GM12874 (cell line): ENCODE measurements around the gene TP53.
A peak's percentile ranks its signal among the peaks of the same experiment; 100 is the strongest.

ENCODE experiments used
- CTCF ChIP-seq: IDR thresholded peaks from 2 replicates; pipeline ENCODE4 v1.5.1; 2011; ENCODE audit warnings: low read depth, mild to moderate bottlenecking, control low read depth, low read length, moderate library complexity; ENCODE audit not compliant: insufficient read depth

The TP53 gene

GRCh38 chr17:7633093-7633492 lies 54.2 kb downstream of the TP53 start:
- TF ChIP-seq CTCF, result no peak

DNA sequence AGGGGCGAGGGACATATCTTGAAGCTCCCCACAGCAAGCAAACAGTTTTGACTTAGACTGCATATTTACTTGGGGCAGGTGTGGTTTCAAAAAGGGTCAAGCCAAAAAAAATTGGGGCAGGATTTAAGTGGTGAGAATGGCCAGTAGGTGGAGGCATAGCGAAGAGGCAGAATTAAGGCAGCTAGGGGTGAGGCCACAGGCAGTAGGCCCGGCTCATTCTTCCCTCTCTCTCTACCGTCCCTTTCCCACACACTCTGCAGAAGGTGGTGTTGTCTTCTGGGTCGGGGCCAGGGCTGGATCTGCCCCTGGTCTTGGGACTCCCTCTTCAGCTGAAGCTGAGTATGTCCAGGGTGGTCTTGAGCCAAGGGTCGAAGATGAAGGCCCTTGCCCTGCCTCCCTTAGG lies 54.8 kb downstream of the TP53 start:
- TF ChIP-seq CTCF, result peak; percentile 65

- TF ChIP-seq CTCF, result no peak
These were observed 55.6 kb downstream of the TP53 start for GRCh38 chr17:7631398-7632380.

- TF ChIP-seq CTCF, result no peak
These were observed 57.2 kb downstream of the TP53 start, which contains the start of gene SHBG for GRCh38 chr17:7629939-7630571. SHBG (plus strand) TSS chr17:7630135; CDS start chr17:7630173, 38 bp downstream.

DNA sequence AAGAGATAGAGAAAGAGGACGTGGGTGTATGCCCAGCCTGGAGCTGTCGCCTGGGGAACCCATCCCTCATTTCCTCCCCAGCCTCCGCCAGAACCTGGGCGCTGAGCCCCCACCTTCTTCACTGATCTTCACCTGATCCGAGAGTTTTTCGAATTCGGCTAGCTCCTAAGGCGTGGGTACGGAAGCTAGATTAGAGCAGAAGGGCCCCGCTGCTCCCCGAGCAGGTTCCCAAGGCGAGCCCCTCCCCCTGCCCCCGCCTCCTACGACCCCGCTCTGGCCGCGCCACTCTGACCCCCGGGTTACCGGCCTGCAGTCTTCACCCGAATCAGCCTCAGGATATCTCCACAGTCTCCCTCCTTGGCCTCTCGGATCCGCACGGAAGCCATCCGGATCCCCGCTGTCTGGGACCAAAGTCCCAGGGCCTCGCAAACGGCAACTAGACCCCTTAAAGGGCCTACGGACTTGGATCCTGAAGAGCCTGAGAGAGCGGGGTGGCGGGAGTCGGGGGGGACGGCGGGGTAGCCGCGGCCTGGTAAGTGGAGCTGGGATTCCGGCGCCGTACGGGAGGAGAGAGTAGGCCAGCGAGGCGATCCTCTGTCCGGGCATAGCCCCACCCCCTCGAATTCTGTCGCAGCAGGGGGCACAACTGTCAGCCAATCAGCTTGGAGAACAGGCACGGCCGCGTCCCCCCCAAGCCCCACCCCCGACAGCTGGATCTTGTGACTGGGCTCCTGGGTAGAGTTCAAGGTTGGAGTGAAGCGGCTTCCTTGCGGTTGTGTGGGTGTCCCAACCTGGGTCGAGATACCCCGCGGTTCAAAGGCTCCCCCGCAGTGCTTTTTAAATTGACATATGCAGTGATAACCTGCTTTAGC lies 59.8 kb downstream of the TP53 start, which contains the start of gene SAT2:
TSS of gene SAT2 (minus strand) at position 572 of the 872 bp plus-strand sequence. CDS start at position 386, 186 bp downstream.
- no peak for TF ChIP-seq CTCF

DNA sequence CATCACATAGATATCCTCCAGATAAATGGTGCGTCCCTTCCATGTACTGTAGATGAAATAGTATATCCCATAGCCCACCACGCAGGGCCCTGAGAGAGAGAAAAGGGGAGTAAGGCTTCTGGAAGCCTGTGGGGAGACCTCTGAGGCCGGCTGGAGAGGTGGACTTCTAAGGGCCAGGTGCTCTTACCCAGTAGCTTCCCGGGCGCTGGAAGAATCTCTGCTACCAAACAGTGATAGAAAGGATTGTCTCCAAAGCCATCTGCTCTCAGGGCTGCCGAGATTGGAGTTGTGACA lies 60.4 kb downstream of the TP53 start:
- no peak for TF ChIP-seq CTCF

- TF ChIP-seq CTCF, result no peak
These were observed 61.0 kb downstream of the TP53 start for GRCh38 chr17:7626307-7626706.
